Left colon (tissue), 2 donors: ENCODE results near the gene MOB4. TPM values are rescaled to one million over a fixed set of nuclear protein-coding genes. Genes with fewer than 3 reads are reported as not detected.
"Not testable (repeated sequence)": the region's sequence is repeated elsewhere in the genome, so short reads cannot be mapped to it uniquely, and the experiment has no call there.

Source experiments
- ATAC-seq: fragments of 200-7000 bp; cut with Tn5 transposase; one replicate; pipeline ENCODE4 v1.9.1; 2020; ENCODE audit warnings: mild to moderate bottlenecking, moderate library complexity
- DNase-seq, 2 donors: peaks; one replicate each; pipeline ENCODE4 v3.0.0-alpha.2; 2020
- intact Hi-C, 2 donors: fragments of 100-400 bp; cut with DNase I in 1 of 2; cut with micrococcal nuclease in 1 of 2; formaldehyde crosslinking; loops; one replicate each; pipeline versions ENCODE4 v1.11.2 to v1.14.0; 2022; cut with DNase I, micrococcal nuclease
- total RNA-seq, 2 donors: library from RNA; stranded (reverse); fragmentation: NEBNext Ultra II Directional; extraction: Animal tissue kit (Norgen Biotek cat#: 25700); gene quantifications; one replicate each; pipeline ENCODE4 v1.2.1, GENCODE V29; 2021
- donor health status: DM: no; HTN: no; CAD: no.
- donor health status: DM: yes; HTN: yes; CAD: no.

The MOB4 gene
- total RNA-seq, 2 donors from 2014 or later: 25.8 to 26.1 TPM

DNA sequence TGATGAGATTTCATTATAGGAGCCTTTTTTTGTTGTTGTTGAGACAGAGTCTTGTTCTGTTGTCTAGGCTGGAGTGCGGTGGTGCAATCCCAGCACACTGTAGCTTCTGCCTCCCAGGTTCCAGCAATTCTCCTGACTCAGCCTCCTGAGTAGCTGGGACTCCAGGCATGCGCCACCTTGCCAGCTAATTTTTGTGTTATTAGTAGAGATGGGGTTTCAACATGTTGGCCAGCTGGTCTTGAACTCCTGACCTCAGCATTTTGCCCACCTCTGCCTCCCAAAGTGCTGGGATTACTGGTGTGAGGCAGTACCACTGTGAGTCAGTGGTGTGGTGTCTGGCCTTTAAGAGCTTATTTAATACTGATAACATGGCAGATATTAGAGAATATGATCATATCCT is 60.1 kb downstream of the MOB4 start:
- no peak for ATAC-seq

GRCh38 chr2:197576631-197577030 is 60.8 kb downstream of the MOB4 start:
- ATAC-seq (no peak), DNase-seq (no peak)
- intact Hi-C loops: no loop called here

More for the DNA sequence above, 60.1 kb downstream of the MOB4 start:
- intact Hi-C loops: no loop called here
- DNase-seq: no peak

- ATAC-seq (no peak), DNase-seq (no peak)
- intact Hi-C loops: no loop called here
Measured at GRCh38 chr2:197577446-197577845, 61.6 kb downstream of the MOB4 start.

DNA sequence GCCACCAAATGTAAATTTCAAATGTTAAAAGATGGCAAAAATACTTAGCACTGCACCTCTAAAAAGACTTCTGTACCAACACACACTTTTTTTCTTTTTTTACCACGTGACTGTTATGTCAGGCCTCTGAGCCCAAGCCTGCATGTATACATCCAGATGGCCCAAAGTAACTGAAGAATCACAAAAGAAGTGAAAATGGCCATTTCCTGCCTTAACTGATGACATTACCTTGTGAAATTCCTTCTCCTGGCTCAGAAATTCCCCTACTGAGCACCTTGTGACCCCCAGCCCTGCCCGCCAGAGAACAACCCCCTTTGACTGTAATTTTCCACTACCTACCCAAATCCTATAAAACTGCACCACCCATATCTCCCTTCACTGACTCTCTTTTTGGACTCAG is 62.4 kb downstream of the MOB4 start:
- DNase-seq, intact Hi-C loops, ATAC-seq: not testable (repeated sequence)

- ATAC-seq, DNase-seq, intact Hi-C loops: not testable (repeated sequence)
Measured at GRCh38 chr2:197580166-197580565, 64.3 kb downstream of the MOB4 start.

DNA sequence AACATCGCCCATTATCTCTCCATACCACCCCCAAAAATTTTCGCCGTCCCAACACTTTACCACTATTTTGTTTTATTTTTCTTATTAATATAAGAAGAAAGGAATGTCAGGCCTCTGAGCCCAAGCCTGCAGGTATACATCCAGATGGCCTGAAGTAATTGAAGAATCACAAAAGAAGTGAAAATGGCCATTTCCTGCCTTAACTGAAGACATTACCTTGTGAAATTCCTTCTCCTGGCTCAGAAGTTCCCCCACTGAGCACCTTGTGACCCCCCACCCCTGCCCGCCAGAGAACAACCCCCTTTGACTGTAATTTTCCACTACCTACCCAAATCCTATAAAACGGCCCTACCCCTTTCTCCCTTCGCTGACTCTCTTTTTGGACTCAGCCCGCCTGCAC is 71.4 kb downstream of the MOB4 start:
- ATAC-seq, DNase-seq, intact Hi-C loops: not testable (repeated sequence)

DNA sequence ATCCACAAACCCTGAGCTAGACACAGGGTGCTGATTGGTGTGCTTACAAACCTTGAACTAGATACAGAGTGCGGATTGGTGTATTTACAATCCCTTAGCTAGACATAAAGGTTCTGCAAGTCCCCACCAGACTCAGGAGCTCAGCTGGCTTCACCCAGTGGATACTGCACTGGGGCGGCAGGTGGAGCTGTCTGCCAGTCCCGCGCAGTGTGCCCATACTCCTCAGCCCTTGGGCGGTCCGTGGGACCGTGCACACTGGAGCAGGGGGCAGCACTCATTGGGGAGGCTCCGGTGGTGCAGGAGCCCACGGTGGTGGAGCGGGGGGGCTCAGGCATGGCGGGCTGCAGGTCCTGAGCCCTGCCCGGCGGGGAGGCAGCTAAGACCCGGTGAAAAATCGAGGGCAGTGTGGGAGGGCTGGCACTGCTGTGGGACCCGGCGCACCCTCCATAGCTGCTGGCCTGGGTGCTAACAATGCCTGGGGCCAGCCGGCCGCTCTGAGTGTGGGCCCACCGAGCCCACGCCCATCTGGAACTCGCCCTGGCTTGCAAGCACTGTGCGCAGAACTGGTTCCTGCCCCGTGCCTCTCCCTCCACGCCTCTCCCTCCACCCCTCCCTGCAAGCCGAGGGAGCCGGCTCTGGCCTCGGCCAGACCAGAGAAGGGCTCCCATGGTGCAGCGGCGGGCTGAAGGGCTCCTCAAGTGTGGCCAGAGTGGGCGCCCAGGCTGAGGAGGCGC is 75.6 kb downstream of the MOB4 start:
- no peak for ATAC-seq
- intact Hi-C loops: no loop called here
- DNase-seq: no peak

DNA sequence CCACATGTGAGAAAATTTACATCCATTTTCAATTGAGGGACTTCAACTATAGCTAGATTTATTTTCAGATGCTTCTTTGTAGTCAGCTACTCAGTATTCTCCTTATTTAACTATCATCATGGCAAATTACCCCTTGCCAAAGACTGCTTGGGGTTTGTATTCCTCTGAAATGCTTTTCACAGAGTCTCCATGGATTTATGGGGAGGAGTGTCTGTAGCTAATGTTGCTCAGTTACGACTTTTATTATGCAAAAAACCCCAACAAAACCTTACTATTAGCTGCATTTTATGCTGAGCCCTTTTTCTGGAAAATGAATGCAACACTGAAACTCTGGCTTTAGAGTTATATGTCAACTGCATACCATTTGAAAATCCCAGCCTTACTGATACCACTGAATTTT is 80.9 kb downstream of the MOB4 start:
- ATAC-seq (no peak), DNase-seq (no peak)
- intact Hi-C loops: no loop called here

DNA sequence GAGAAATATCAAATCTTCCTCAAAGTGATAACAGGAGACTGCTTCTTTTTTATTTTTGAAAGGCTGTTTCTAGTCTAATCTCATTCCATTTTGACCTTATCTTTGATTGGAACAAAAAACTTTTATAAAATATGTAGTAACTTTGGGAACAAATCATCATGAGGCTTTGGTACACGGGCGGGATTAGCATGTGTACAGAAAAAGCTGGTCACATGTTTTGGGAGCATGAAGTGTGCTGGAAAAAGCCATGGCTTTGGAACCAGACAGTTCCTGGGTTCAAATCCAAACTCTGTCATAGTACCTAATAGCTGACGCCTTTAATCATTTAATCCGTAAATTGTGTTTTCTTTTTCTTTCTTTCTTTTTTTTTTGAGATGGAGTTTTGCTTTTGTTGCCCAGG is 81.3 kb downstream of the MOB4 start:
- DNase-seq (no peak), ATAC-seq (no peak)
- intact Hi-C loops: no loop called here

DNA sequence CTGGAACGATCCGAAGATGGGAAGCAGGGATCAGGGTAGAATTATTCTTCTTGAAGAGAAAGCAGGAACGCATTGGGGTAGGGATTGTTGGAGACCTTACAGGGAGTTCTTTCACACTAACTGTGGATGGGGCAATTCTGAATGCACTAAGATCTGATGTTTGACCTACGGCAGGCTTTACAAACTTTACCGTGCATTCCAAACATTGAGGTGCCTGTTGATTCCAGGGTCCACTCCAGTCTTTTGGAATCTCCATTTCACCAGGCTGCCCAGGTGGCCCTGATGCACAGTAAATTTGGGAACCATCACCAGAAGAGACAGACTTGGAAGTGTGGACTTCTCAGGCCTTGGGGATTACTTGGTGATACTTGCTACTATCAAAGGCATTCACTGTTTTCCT is 82.6 kb downstream of the MOB4 start:
- intact Hi-C loops: no loop called here
- ATAC-seq (no peak), DNase-seq (no peak)

DNA sequence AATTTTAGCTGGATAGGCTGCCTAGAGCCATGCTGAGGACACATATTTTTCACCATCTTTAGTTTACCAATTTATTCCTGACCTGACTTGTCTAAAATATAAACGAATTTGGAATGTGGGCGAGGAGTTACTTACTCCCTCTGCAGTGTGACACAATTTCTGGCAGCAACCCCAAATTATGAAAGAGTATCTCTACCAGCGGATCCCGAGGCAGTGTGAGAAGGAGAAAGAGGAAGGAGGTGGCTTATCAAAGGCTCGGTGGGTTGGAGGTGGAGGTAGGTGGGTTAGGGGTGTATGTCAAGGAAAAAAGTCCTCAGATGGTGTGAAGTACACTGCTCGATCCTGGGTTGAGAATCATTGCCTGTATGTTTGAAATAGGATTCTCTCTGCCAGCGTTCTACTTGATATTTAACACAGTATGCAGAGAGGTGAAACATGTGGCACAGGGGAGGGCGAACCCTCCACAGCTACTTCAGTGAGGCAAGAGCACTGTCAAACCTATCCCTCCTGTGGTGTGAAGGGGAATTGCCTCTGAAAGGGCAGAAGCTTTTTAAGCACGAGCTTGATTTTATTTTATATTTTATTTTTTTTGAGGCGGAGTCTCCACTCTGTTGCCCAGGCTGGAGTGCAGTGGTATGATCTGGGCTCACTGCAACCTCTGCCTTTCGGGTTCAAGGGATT is 83.6 kb downstream of the MOB4 start:
- DNase-seq (no peak), ATAC-seq (no peak)
- intact Hi-C loops: no loop called here

DNA sequence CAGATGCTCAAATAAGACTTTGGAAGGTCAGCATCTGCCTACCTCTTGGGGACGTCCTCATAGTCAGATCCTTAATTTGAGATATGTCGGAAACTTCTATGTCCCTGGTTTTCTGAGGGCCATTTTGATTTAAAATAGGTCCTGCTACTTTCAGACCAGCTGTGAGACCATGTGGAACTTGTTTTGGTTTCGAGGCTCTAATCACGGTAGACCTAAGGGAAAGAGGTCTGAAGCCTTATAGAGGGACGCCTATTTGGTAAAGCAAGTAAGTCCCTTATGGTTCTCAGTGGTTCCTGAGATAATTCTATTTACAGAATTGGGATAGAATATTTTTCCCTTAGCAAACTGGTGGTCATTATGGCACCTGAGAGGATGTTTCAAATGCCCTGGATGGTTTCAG is 84.4 kb downstream of the MOB4 start:
- no peak for ATAC-seq
- intact Hi-C loops: no loop called here
- DNase-seq: no peak

- no peak for DNase-seq
- no peak for ATAC-seq
- intact Hi-C loops: no loop called here
Measured at GRCh38 chr2:197601726-197602125, 85.9 kb downstream of the MOB4 start.

Other genes with a start within 250 kb of the MOB4 start
- 10 to 100 TPM in 1 of 2 donors, 1 to 10 TPM in 1; 9.2 to 14.6 TPM for gene ANKRD44, start 205.3 kb upstream of the MOB4 start, total RNA-seq
- gene SF3B1, start 81.0 kb upstream of the MOB4 start, total RNA-seq: 100 to 1,000 TPM; 193 to 201 TPM
- gene COQ10B, start 62.5 kb upstream of the MOB4 start, total RNA-seq: 10 to 100 TPM; 29.2 to 32.4 TPM
- 100 to 1,000 TPM; 152 to 175 TPM for gene HSPD1, start 16.2 kb upstream of the MOB4 start, total RNA-seq
- gene HSPE1, start 15.7 kb upstream of the MOB4 start, total RNA-seq: 10 to 100 TPM; 83.1 to 92.2 TPM
- gene RFTN2, start 159.5 kb downstream of the MOB4 start, total RNA-seq: 1 to 10 TPM; 1.9 to 3.0 TPM
- 10 to 100 TPM in 1 of 2 donors, 1 to 10 TPM in 1; 9.5 to 15.7 TPM for gene MARS2, start 189.3 kb downstream of the MOB4 start, total RNA-seq